ENCODE data around the gene KLF3. TPM values are rescaled to one million over a fixed set of nuclear protein-coding genes. Genes with fewer than 3 reads are reported as not detected.

The KLF3 gene
- total and polyA plus RNA-seq, 9 of the 15 experiments (the other 6 are each of a cell fraction or from before 2014, with no cell fraction given): 9.9 to 47.2 (median 18.1) TPM

DNA sequence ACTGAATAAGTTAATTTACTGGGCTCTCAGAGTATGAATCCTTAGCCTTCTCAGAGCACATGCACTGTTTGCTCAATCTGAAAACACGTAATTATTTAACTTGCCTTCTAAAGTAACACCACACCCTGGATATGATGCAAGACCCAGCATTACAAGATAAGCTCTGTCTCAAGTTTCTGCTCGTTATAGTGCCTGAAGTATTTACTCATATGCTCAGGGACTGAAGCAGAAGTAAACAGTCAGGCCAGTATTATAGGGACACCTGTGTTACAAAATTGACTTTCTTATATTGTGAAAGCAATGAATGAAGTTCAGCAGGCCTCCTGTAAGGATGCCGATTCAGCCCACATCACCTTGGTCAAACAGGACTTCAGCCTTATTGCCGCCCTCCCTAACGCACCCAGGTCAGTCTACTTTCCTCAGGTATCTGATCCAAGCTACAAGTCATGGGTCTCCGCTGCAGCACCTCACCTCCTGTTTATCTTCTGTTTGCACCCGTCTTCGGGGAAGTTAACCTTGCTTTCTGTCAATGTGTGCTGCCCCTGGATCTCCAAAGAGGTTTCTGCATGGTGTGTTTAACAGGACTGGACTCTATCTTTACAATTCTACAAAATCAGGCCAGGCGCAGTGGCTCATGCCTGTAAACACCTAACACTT, 42.8 kb upstream of the KLF3 start (continued):
- no peak for TF ChIP-seq SLC30A9 (CRISPR knock-in tag; IDR thresholded peaks at IDR 0.05)
- peak; percentile 90 for TF ChIP-seq EP400 (IDR thresholded peaks at IDR 0.05)
- TF ChIP-seq, protein P1, sequence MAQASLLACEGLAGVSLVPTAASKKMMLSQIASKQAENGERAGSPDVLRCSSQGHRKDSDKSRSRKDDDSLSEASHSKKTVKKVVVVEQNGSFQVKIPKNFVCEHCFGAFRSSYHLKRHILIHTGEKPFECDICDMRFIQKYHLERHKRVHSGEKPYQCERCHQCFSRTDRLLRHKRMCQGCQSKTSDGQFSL (CRISPR knock-in tag; IDR thresholded peaks at IDR 0.05): no peak
- TF ChIP-seq, protein P1 (tag; IDR thresholded peaks at IDR 0.05): no peak
- TF ChIP-seq NEUROD1 (IDR thresholded peaks at IDR 0.05; ENCODE audit: borderline replicate concordance, low read depth, low read length, partially characterized antibody): no peak
- peak; percentile 72 for TF ChIP-seq JUN (IDR thresholded peaks at IDR 0.05; ENCODE audit: borderline replicate concordance, low read depth, low read length)
- TF ChIP-seq JUN (CRISPR knock-in tag; IDR thresholded peaks at IDR 0.05; ENCODE audit: borderline replicate concordance): no peak
- no peak for TF ChIP-seq CCAR2 (IDR thresholded peaks at IDR 0.05; ENCODE audit: low read depth, low read length)
- TF ChIP-seq, protein P2, sequence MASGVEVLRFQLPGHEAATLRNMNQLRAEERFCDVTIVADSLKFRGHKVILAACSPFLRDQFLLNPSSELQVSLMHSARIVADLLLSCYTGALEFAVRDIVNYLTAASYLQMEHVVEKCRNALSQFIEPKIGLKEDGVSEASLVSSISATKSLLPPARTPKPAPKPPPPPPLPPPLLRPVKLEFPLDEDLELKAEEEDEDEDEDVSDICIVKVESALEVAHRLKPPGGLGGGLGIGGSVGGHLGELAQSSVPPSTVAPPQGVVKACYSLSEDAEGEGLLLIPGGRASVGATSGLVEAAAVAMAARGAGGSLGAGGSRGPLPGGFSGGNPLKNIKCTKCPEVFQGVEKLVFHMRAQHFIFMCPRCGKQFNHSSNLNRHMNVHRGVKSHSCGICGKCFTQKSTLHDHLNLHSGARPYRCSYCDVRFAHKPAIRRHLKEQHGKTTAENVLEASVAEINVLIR (CRISPR knock-in tag; IDR thresholded peaks at IDR 0.05): no peak
- TF ChIP-seq NR2C1 (IDR thresholded peaks at IDR 0.05): 0 out of 2 replicates have a peak, but pooled peaks have one; percentile 9
- 0 out of 2 replicates have a peak, but pooled peaks have one; percentile 5 for TF ChIP-seq NR2C1 (tag; IDR thresholded peaks at IDR 0.05)
- TF ChIP-seq, protein P3, sequence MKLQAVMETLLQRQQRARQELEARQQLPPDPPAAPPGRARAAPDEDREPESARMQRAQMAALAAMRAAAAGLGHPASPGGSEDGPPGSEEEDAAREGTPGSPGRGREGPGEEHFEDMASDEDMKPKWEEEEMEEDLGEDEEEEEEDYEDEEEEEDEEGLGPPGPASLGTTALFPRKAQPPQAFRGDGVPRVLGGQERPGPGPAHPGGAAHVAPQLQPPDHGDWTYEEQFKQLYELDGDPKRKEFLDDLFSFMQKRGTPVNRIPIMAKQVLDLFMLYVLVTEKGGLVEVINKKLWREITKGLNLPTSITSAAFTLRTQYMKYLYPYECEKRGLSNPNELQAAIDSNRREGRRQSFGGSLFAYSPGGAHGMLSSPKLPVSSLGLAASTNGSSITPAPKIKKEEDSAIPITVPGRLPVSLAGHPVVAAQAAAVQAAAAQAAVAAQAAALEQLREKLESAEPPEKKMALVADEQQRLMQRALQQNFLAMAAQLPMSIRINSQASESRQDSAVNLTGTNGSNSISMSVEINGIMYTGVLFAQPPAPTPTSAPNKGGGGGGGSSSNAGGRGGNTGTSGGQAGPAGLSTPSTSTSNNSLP (IDR thresholded peaks at IDR 0.05; ENCODE audit: borderline replicate concordance, low read depth, low read length): peak; percentile 85
- TF ChIP-seq L3MBTL2 (IDR thresholded peaks at IDR 0.05): peak; percentile 85
- no peak for TF ChIP-seq NFATC3 (IDR thresholded peaks at IDR 0.05)
- no peak for TF ChIP-seq ZNF197 (CRISPR knock-in tag; IDR thresholded peaks at IDR 0.05; ENCODE audit: low read depth)
- peak; percentile 74 for TF ChIP-seq EP300 (IDR thresholded peaks at IDR 0.05; ENCODE audit: low read length)
- TF ChIP-seq TEAD1 (CRISPR knock-in tag; IDR thresholded peaks at IDR 0.05): no peak
- TF ChIP-seq ZEB2 (IDR thresholded peaks at IDR 0.05): peak; percentile 96
- TF ChIP-seq GTF2F1 (IDR thresholded peaks at IDR 0.05; ENCODE audit: low read depth, low read length): no peak
- no peak for TF ChIP-seq ZC3H11A (IDR thresholded peaks at IDR 0.05; ENCODE audit: low read depth, low read length)
- no peak for TF ChIP-seq C11orf30 (IDR thresholded peaks at IDR 0.05; ENCODE audit: low read depth)
- TF ChIP-seq, protein P4, sequence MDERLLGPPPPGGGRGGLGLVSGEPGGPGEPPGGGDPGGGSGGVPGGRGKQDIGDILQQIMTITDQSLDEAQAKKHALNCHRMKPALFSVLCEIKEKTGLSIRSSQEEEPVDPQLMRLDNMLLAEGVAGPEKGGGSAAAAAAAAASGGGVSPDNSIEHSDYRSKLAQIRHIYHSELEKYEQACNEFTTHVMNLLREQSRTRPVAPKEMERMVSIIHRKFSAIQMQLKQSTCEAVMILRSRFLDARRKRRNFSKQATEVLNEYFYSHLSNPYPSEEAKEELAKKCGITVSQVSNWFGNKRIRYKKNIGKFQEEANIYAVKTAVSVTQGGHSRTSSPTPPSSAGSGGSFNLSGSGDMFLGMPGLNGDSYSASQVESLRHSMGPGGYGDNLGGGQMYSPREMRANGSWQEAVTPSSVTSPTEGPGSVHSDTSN (CRISPR knock-in tag; IDR thresholded peaks at IDR 0.05; ENCODE audit: low read depth): no peak
- TF ChIP-seq, protein P4 (tag; conservative IDR thresholded peaks at IDR 0.05; ENCODE audit: low read depth): no peak
- peak; percentile 34 for TF ChIP-seq SMARCB1 (IDR thresholded peaks at IDR 0.05; ENCODE audit: insufficient read length, low read depth)
- TF ChIP-seq KHSRP (IDR thresholded peaks at IDR 0.05): no peak

All from K562 (cell line).